Keratinocyte (primary cell): ENCODE results near the gene SERPINA5. TPM values are rescaled to one million over a fixed set of nuclear protein-coding genes. Genes with fewer than 3 reads are reported as not detected.

ENCODE experiments used
- DNase-seq: peaks from one replicate; pipeline ENCODE4 v3.0.0-alpha.2; 2011; ENCODE audit warnings: low read depth, missing footprints, low spot score
- FAIRE-seq: peaks from 2 replicates; lab custom pipeline; 2011; peaks lifted over from hg19 to GRCh38; lab: Jason Lieb, UNC
- H2AFZ ChIP-seq: 2 replicates; pipeline ENCODE4 v1.6.0; 2012; ENCODE audit warnings: low read length, control low read depth, inconsistent platforms; ENCODE audit not compliant: control insufficient read depth
- H3K27ac ChIP-seq: 2 replicates; pipeline ENCODE4 v1.5.1; 2011; ENCODE audit warnings: low read length; ENCODE audit not compliant: control insufficient read depth, insufficient read depth
- H3K27me3 ChIP-seq: 3 replicates; pipeline ENCODE4 v1.6.0; 2011; ENCODE audit warnings: low read length; ENCODE audit not compliant: control insufficient read depth, insufficient read depth; ENCODE audit errors: extremely low read depth
- H3K36me3 ChIP-seq, 2 experiments: 2 replicates in 1 of 2; 3 replicates in 1 of 2; pipeline ENCODE4 v1.5.1; 2011; ENCODE audit warnings: low read length in 2 of 2, mild to moderate bottlenecking in 1 of 2; ENCODE audit not compliant: control insufficient read depth in 2 of 2, insufficient read depth in 2 of 2; ENCODE audit errors: extremely low read depth in 1 of 2
- H3K4me1 ChIP-seq: 3 replicates; pipeline ENCODE4 v1.5.1; 2011; ENCODE audit warnings: low read length; ENCODE audit not compliant: control insufficient read depth, insufficient read depth; ENCODE audit errors: extremely low read depth
- H3K4me2 ChIP-seq: 3 replicates; pipeline ENCODE4 v1.6.0; 2011; ENCODE audit warnings: low read depth, low read length; ENCODE audit not compliant: control insufficient read depth, insufficient read depth; ENCODE audit errors: extremely low read depth
- H3K4me3 ChIP-seq, 3 experiments: fragments of 200-600 bp in 1 of 3; sonication (generic) in 1 of 3; 2 replicates in 2 of 3; 3 replicates in 1 of 3; pipeline ENCODE4 v1.5.1; 2011 to 2016; ENCODE audit warnings: low read length in 3 of 3, mild to moderate bottlenecking in 3 of 3, control low read depth in 2 of 3, inconsistent platforms in 1 of 3, low read depth in 1 of 3, mixed read lengths in 1 of 3, mixed run types in 1 of 3, moderate library complexity in 1 of 3; ENCODE audit not compliant: control insufficient read depth in 2 of 3, insufficient read depth in 2 of 3; ENCODE audit errors: extremely low read depth in 1 of 3
- H3K79me2 ChIP-seq: 2 replicates; pipeline ENCODE4 v1.6.0; 2012; ENCODE audit warnings: low read length; ENCODE audit not compliant: control insufficient read depth, insufficient read depth
- H3K9ac ChIP-seq: 3 replicates; pipeline ENCODE4 v1.6.0; 2011; ENCODE audit warnings: low read length; ENCODE audit not compliant: control insufficient read depth, insufficient read depth; ENCODE audit errors: extremely low read depth
- H3K9me1 ChIP-seq: 3 replicates; pipeline ENCODE4 v1.6.0; 2011; ENCODE audit warnings: low read length; ENCODE audit not compliant: control insufficient read depth, insufficient read depth; ENCODE audit errors: extremely low read depth
- H3K9me3 ChIP-seq: 2 replicates; pipeline ENCODE4 v1.5.1; 2012; ENCODE audit warnings: low read depth, low read length; ENCODE audit not compliant: control insufficient read depth
- H4K20me1 ChIP-seq: 3 replicates; pipeline ENCODE4 v1.6.0; 2011; ENCODE audit warnings: low read length; ENCODE audit not compliant: control insufficient read depth, insufficient read depth; ENCODE audit errors: extremely low read depth
- EZH2 ChIP-seq: IDR thresholded peaks from one replicate; pipeline ENCODE4 v1.6.1; 2012; ENCODE audit warnings: inconsistent platforms, mild to moderate bottlenecking, low read length, moderate library complexity
- dilution Hi-C: fragments of 300-500 bp; cut with MboI; formaldehyde crosslinking; loops from one replicate; pipeline ENCODE4 v1.7.0; 2020; ENCODE audit warnings: low sequenced_read_pairs; ENCODE audit not compliant: extremely low pct_ligation_motif_present
- polyA plus RNA-seq, 5 experiments: library from polyadenylated mRNA; depleted of rRNA in 3 of 5; stranded (reverse) in 3 of 5; stranded (forward) in 1 of 5; unstranded in 1 of 5; fragments of >200 nt; gene quantifications; 1 replicate in 1 of 5; 2 replicates in 3 of 5; 3 replicates in 1 of 5; pipeline versions ENCODE4 v1.2.1 to v1.2.3, GENCODE V29; 2011 to 2012; ENCODE audit warnings: missing spikeins in 2 of 5, low read depth in 1 of 5, low replicate concordance in 1 of 5
- TF ChIP-seq, protein P1 (sequence below), 3 experiments: IDR thresholded peaks in 1 of 3; conservative IDR thresholded peaks in 1 of 3; optimal IDR thresholded peaks in 1 of 3; 2 replicates in 2 of 3; 3 replicates in 1 of 3; pipeline versions ENCODE3 to v1.5.1; 2011; ENCODE audit warnings: low read length in 3 of 3, mild to moderate bottlenecking in 3 of 3, moderate library complexity in 2 of 3, control low read depth in 1 of 3, inconsistent platforms in 1 of 3; ENCODE audit not compliant: insufficient read depth in 2 of 3; ENCODE audit errors: extremely low read depth in 1 of 3

SERPINA5 gene
- polyA plus RNA-seq, 1 donor (not counting 4 experiments of a cell fraction or from before 2014, with no cell fraction given) = not detected

DNA sequence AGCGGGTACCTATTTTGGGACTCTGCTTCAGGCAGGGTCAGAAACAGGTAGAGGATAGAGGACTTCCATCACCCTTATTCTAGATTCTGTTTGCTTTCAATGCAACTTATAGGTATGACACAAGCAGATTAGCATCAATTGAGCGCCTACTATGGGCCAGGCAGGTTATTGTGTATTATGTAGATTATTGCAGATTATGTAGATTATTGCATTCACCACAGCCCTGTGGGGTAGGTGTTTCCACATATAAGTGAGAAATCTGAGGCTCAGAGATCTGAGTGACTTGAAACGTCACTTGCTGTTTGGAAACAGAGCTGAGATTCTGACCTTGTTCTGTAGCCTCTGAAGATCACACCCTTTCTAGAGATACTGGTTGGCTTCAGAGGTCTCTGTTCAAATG, 45.7 kb upstream of the SERPINA5 start:
- no peaks in the 10 kb centered on the region for H3K9me1 ChIP-seq
- no peak overlapping the region for H2AFZ ChIP-seq
- no peaks in the 10 kb centered on the region for H3K27me3 ChIP-seq
- H3K9me3 ChIP-seq = no peaks in the 10 kb centered on the region
- H3K4me3 ChIP-seq = no peak overlapping the region
- dilution Hi-C loops = no loop called here
- DNase-seq (no peak), FAIRE-seq (no peak)
- no peak overlapping the region for H3K4me2 ChIP-seq
- no peaks in the 10 kb centered on the region for H3K36me3 ChIP-seq
- H3K9ac ChIP-seq = no peak overlapping the region
- H4K20me1 ChIP-seq = no peaks in the 10 kb centered on the region
- no peak overlapping the region for H3K27ac ChIP-seq
- no peaks in the 10 kb centered on the region for H3K79me2 ChIP-seq
- H3K4me1 ChIP-seq = no peaks in the 10 kb centered on the region
- no peak for TF ChIP-seq EZH2
- TF ChIP-seq, protein P1, sequence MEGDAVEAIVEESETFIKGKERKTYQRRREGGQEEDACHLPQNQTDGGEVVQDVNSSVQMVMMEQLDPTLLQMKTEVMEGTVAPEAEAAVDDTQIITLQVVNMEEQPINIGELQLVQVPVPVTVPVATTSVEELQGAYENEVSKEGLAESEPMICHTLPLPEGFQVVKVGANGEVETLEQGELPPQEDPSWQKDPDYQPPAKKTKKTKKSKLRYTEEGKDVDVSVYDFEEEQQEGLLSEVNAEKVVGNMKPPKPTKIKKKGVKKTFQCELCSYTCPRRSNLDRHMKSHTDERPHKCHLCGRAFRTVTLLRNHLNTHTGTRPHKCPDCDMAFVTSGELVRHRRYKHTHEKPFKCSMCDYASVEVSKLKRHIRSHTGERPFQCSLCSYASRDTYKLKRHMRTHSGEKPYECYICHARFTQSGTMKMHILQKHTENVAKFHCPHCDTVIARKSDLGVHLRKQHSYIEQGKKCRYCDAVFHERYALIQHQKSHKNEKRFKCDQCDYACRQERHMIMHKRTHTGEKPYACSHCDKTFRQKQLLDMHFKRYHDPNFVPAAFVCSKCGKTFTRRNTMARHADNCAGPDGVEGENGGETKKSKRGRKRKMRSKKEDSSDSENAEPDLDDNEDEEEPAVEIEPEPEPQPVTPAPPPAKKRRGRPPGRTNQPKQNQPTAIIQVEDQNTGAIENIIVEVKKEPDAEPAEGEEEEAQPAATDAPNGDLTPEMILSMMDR (optimal IDR thresholded peaks at IDR 0.05 in 1 of 3, IDR thresholded peaks at IDR 0.05 in 1 of 3, conservative IDR thresholded peaks at IDR 0.05 in 1 of 3; ENCODE audit: extremely low read depth in 1 of 3, insufficient read depth in 2 of 3, low read length in 3 of 3) = no peak

DNA sequence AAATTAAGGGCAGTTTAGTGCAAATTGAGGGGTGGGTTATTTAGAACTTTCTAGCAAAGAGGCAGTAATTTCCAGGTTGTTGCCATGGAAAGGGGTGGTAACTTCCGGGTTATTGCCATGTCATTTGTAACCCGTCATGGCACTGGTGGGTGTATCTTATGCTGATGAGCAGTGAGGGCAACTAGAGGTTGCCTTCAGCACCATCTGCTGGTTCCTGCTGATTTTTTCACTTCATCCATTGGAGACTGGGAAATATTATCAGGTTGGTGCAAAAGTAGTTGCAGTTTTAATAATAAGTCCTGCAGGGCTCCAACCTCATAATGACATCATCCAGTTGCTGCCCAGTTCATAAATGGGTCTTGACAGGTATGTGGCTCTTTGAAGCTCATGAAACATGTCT, 44.4 kb upstream of the SERPINA5 start:
- Histone ChIP-seq H3K36me3 (no peaks in the 10 kb centered on the region), H2AFZ (no peak overlapping the region), H3K4me3 (no peak overlapping the region), H3K79me2 (no peaks in the 10 kb centered on the region), H3K4me1 (peaks cover 1% of the 10 kb centered on the region), H3K9me3 (no peaks in the 10 kb centered on the region), H3K27me3 (no peaks in the 10 kb centered on the region), H3K9me1 (no peaks in the 10 kb centered on the region), H4K20me1 (no peaks in the 10 kb centered on the region), H3K9ac (no peak overlapping the region), H3K4me2 (no peak overlapping the region), H3K27ac (no peak overlapping the region)
- DNase-seq = no peak
- dilution Hi-C loops = no loop called here
- no peak for FAIRE-seq
- TF ChIP-seq, protein P1 (optimal IDR thresholded peaks at IDR 0.05 in 1 of 3, IDR thresholded peaks at IDR 0.05 in 1 of 3, conservative IDR thresholded peaks at IDR 0.05 in 1 of 3; ENCODE audit: extremely low read depth in 1 of 3, insufficient read depth in 2 of 3, low read length in 3 of 3) = peak; percentile 24 to 42 (median 25)
- no peak for TF ChIP-seq EZH2
